Measurements from ENCODE around the gene ACTL8. TPM values are rescaled to one million over a fixed set of nuclear protein-coding genes. Genes with fewer than 3 reads are reported as not detected.

The ACTL8 gene
- total RNA-seq, 2 experiments from 2014 or later: not detected

GRCh38 chr1:17837233-17838030 is 82.3 kb downstream of the ACTL8 start:
- TF ChIP-seq, protein P1, sequence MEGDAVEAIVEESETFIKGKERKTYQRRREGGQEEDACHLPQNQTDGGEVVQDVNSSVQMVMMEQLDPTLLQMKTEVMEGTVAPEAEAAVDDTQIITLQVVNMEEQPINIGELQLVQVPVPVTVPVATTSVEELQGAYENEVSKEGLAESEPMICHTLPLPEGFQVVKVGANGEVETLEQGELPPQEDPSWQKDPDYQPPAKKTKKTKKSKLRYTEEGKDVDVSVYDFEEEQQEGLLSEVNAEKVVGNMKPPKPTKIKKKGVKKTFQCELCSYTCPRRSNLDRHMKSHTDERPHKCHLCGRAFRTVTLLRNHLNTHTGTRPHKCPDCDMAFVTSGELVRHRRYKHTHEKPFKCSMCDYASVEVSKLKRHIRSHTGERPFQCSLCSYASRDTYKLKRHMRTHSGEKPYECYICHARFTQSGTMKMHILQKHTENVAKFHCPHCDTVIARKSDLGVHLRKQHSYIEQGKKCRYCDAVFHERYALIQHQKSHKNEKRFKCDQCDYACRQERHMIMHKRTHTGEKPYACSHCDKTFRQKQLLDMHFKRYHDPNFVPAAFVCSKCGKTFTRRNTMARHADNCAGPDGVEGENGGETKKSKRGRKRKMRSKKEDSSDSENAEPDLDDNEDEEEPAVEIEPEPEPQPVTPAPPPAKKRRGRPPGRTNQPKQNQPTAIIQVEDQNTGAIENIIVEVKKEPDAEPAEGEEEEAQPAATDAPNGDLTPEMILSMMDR (IDR thresholded peaks at IDR 0.05): no peak
- no peak for ATAC-seq (ENCODE audit: poor library complexity)
- Histone ChIP-seq H3K4me1 (ENCODE audit: insufficient read depth, low read length) (no peaks in the 10 kb centered on the region), H3K9me3 (ENCODE audit: control insufficient read depth in 1 of 2, insufficient read depth in 1 of 2, low read length in 2 of 2) (peaks cover 0 to 14% of the 10 kb centered on the region in 2 experiments), H3K36me3 (ENCODE audit: insufficient read depth, low read length) (no peaks in the 10 kb centered on the region), H3K27me3 (ENCODE audit: control insufficient read depth in 1 of 2, insufficient read depth in 2 of 2, low read length in 2 of 2) (no peaks in the 10 kb centered on the region), H3K4me3 (ENCODE audit: low read length) (no peak overlapping the region), H3K27ac (ENCODE audit: low read depth in 1 of 2, low read length in 2 of 2) (no peak overlapping the region)
- no peak overlapping the region for H3K27ac Mint-ChIP-seq
- POLR2A ChIA-PET: no interaction called here
- no peaks in the 10 kb centered on the region for H3K36me3 Mint-ChIP-seq (ENCODE audit: low read depth)
- H3K27me3 Mint-ChIP-seq: peaks cover 32% of the 10 kb centered on the region
- H3K4me3 Mint-ChIP-seq: no peak overlapping the region
- no peaks in the 10 kb centered on the region for H3K4me1 Mint-ChIP-seq (ENCODE audit: low read depth)
- DNase-seq: no peak
- no peaks in the 10 kb centered on the region for H3K9me3 Mint-ChIP-seq
- CTCF ChIA-PET: no interaction called here
- intact Hi-C loops (cut with DNase I, micrococcal nuclease): no loop called here

DNA sequence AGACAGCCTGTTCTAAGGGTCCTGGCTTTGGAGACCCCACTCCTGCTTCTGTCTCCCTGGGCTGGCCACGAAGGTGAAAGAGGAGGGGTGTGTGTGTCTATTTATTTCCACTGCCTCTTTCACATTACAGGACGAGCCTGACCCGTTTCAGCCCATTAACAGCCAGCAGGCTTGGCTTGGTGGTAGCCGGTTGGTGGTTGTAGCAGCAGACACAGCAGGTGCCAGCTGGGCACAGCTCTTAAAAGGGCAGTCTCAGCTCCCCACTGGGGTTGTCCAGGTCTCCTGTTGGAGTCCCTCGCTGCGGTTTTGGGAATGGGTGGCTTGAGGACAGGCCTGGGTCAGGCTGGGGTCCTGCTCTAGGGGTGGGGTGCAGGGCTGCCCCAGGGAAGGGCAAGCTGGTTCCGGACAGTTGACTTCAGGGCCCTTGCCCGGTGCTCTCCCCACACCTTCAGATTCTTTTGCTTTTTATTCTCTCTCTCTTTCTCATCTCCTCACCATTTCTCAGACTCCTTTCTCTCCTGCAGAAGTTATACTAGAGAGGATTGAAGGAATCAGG is 84.6 kb downstream of the ACTL8 start:
- peaks cover 30% of the 10 kb centered on the region for H3K27me3 Mint-ChIP-seq
- CTCF ChIA-PET: no interaction called here
- POLR2A ChIA-PET: no interaction called here

DNA sequence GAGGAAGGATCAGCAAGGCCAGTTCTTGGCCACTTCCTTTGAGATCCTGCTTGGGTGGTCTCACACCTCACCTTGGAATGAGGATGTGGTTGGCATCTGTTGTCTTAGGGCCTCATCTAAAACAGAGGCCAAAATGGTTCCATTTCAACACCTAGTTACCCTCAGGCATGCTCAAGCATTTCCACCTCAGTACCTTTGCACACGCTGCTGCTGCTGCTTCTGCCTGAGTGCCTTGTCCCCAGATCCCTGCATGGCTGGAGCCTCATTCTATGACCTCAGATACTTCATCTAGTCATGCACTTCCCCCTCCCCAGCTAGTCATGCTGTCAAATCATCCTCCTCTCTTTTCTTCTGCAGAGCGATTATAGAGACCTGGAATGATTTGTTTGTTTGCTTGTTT is 86.8 kb downstream of the ACTL8 start:
- H3K36me3 ChIP-seq (ENCODE audit: insufficient read depth, low read length): no peaks in the 10 kb centered on the region
- TF ChIP-seq, protein P1 (IDR thresholded peaks at IDR 0.05): no peak
- Mint-ChIP-seq H3K36me3 (ENCODE audit: low read depth) (no peaks in the 10 kb centered on the region), H3K9me3 (no peaks in the 10 kb centered on the region), H3K27ac (no peak overlapping the region), H3K4me1 (ENCODE audit: low read depth) (no peaks in the 10 kb centered on the region), H3K4me3 (no peak overlapping the region), H3K27me3 (peaks cover 19% of the 10 kb centered on the region)
- no peaks in the 10 kb centered on the region for H3K4me1 ChIP-seq (ENCODE audit: insufficient read depth, low read length)
- no peak overlapping the region for H3K27ac ChIP-seq (ENCODE audit: low read depth in 1 of 2, low read length in 2 of 2)
- H3K4me3 ChIP-seq (ENCODE audit: low read length): no peak overlapping the region
- ATAC-seq (ENCODE audit: poor library complexity) (no peak), DNase-seq (no peak)
- CTCF ChIA-PET: no interaction called here
- H3K9me3 ChIP-seq (ENCODE audit: control insufficient read depth in 1 of 2, insufficient read depth in 1 of 2, low read length in 2 of 2): peaks cover 0 to 15% of the 10 kb centered on the region in 2 experiments
- intact Hi-C loops (cut with DNase I, micrococcal nuclease): no loop called here
- POLR2A ChIA-PET: no interaction called here
- H3K27me3 ChIP-seq (ENCODE audit: control insufficient read depth in 1 of 2, insufficient read depth in 2 of 2, low read length in 2 of 2): no peaks in the 10 kb centered on the region

More for the DNA sequence above, 84.6 kb downstream of the ACTL8 start:
- Mint-ChIP-seq H3K4me1 (ENCODE audit: low read depth) (no peaks in the 10 kb centered on the region), H3K36me3 (ENCODE audit: low read depth) (no peaks in the 10 kb centered on the region), H3K4me3 (no peak overlapping the region), H3K9me3 (no peaks in the 10 kb centered on the region), H3K27ac (no peak overlapping the region)
- peaks cover 0 to 15% of the 10 kb centered on the region in 2 experiments for H3K9me3 ChIP-seq (ENCODE audit: control insufficient read depth in 1 of 2, insufficient read depth in 1 of 2, low read length in 2 of 2)
- H3K4me3 ChIP-seq (ENCODE audit: low read length): no peak overlapping the region
- no peak for DNase-seq
- TF ChIP-seq, protein P1 (IDR thresholded peaks at IDR 0.05): no peak
- no peaks in the 10 kb centered on the region for H3K36me3 ChIP-seq (ENCODE audit: insufficient read depth, low read length)
- no peaks in the 10 kb centered on the region for H3K4me1 ChIP-seq (ENCODE audit: insufficient read depth, low read length)
- H3K27ac ChIP-seq (ENCODE audit: low read depth in 1 of 2, low read length in 2 of 2): no peak overlapping the region
- intact Hi-C loops (cut with DNase I, micrococcal nuclease): no loop called here
- no peak for ATAC-seq (ENCODE audit: poor library complexity)
- no peaks in the 10 kb centered on the region for H3K27me3 ChIP-seq (ENCODE audit: control insufficient read depth in 1 of 2, insufficient read depth in 2 of 2, low read length in 2 of 2)
